Upper lobe of right lung (tissue), 1 donor: Measurements from ENCODE around the gene USP32. TPM values are rescaled to one million over a fixed set of nuclear protein-coding genes. Genes with fewer than 3 reads are reported as not detected.
"Not testable (repeated sequence)": the region's sequence is repeated elsewhere in the genome, so short reads cannot be mapped to it uniquely, and the experiment has no call there.

Experiments
- ATAC-seq: fragments of 200-7000 bp; cut with Tn5 transposase; one replicate; pipeline ENCODE4 v1.9.1; 2020; ENCODE audit warnings: mild to moderate bottlenecking, moderate library complexity
- DNase-seq: peaks from one replicate; pipeline ENCODE4 v3.0.0-alpha.2; 2020
- H3K27ac ChIP-seq: fragments of 200-600 bp; one replicate; pipeline ENCODE4 v1.8.0; 2022
- H3K27me3 ChIP-seq: fragments of 200-600 bp; one replicate; pipeline ENCODE4 v1.8.0; 2022; ENCODE audit warnings: mild to moderate bottlenecking
- H3K36me3 ChIP-seq: fragments of 200-600 bp; one replicate; pipeline ENCODE4 v1.8.0; 2022
- H3K4me1 ChIP-seq: fragments of 200-600 bp; one replicate; pipeline ENCODE4 v1.8.0; 2022
- H3K4me3 ChIP-seq: fragments of 200-600 bp; one replicate; pipeline ENCODE4 v1.8.0; 2022; ENCODE audit warnings: mild to moderate bottlenecking
- H3K9me3 ChIP-seq: fragments of 200-600 bp; one replicate; pipeline ENCODE4 v1.8.0; 2022
- intact Hi-C: fragments of 100-400 bp; cut with DNase I; formaldehyde crosslinking; loops from one replicate; pipeline ENCODE4 v1.11.0; 2022
- total RNA-seq: library from RNA; stranded (reverse); fragmentation: NEBNext Ultra II Directional; extraction: Animal tissue kit (Norgen Biotek cat#: 25700); gene quantifications from one replicate; pipeline ENCODE4 v1.2.1, GENCODE V29; 2021
- TF ChIP-seq, protein P1 (sequence below): fragments of 200-600 bp; IDR thresholded peaks from one replicate; pipeline ENCODE4 v1.8.0; 2022; ENCODE audit warnings: antibody characterized with exemption
- donor health status: DM: no; HTN: yes; CAD: no; lungs with severe emphysema.

Gene USP32
- total RNA-seq, 1 donor from 2014 or later, result 72.4 TPM

GRCh38 chr17:60318830-60319229 is 73.1 kb downstream of the USP32 start:
- H3K27me3 ChIP-seq, result no peaks in the 10 kb centered on the region
- peaks cover 9% of the 10 kb centered on the region for H3K4me1 ChIP-seq
- ATAC-seq, result no peak
- no peak overlapping the region for H3K4me3 ChIP-seq
- H3K9me3 ChIP-seq, result no peaks in the 10 kb centered on the region
- intact Hi-C loops, result no loop called here
- H3K27ac ChIP-seq, result no peak overlapping the region
- no peak for DNase-seq
- TF ChIP-seq, protein P1, sequence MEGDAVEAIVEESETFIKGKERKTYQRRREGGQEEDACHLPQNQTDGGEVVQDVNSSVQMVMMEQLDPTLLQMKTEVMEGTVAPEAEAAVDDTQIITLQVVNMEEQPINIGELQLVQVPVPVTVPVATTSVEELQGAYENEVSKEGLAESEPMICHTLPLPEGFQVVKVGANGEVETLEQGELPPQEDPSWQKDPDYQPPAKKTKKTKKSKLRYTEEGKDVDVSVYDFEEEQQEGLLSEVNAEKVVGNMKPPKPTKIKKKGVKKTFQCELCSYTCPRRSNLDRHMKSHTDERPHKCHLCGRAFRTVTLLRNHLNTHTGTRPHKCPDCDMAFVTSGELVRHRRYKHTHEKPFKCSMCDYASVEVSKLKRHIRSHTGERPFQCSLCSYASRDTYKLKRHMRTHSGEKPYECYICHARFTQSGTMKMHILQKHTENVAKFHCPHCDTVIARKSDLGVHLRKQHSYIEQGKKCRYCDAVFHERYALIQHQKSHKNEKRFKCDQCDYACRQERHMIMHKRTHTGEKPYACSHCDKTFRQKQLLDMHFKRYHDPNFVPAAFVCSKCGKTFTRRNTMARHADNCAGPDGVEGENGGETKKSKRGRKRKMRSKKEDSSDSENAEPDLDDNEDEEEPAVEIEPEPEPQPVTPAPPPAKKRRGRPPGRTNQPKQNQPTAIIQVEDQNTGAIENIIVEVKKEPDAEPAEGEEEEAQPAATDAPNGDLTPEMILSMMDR, result no peak
- no peaks in the 10 kb centered on the region for H3K36me3 ChIP-seq

GRCh38 chr17:60318326-60318725 is 73.6 kb downstream of the USP32 start:
- Histone ChIP-seq H3K4me1 (peaks cover 10% of the 10 kb centered on the region), H3K27ac (no peak overlapping the region), H3K36me3 (no peaks in the 10 kb centered on the region), H3K27me3 (no peaks in the 10 kb centered on the region), H3K4me3 (no peak overlapping the region), H3K9me3 (no peaks in the 10 kb centered on the region)
- intact Hi-C loops, result no loop called here
- TF ChIP-seq, protein P1, result no peak
- ATAC-seq, result no peak
- no peak for DNase-seq

GRCh38 chr17:60315650-60316049 is 76.3 kb downstream of the USP32 start:
- peaks cover 7% of the 10 kb centered on the region for H3K4me1 ChIP-seq
- ATAC-seq (peak; percentile 34), DNase-seq (no peak)
- intact Hi-C loops, result no loop called here
- no peak overlapping the region for H3K4me3 ChIP-seq
- H3K27ac ChIP-seq, result no peak overlapping the region
- TF ChIP-seq, protein P1, result no peak
- H3K27me3 ChIP-seq, result no peaks in the 10 kb centered on the region
- no peaks in the 10 kb centered on the region for H3K36me3 ChIP-seq
- H3K9me3 ChIP-seq, result no peaks in the 10 kb centered on the region

- H3K27ac ChIP-seq, H3K9me3 ChIP-seq, DNase-seq, intact Hi-C loops, H3K36me3 ChIP-seq, ATAC-seq, H3K4me3 ChIP-seq, H3K27me3 ChIP-seq, H3K4me1 ChIP-seq: not testable (repeated sequence)
These were observed 77.0 kb downstream of the USP32 start for GRCh38 chr17:60314900-60315299.

- no peaks in the 10 kb centered on the region for H3K9me3 ChIP-seq
- peaks cover 7% of the 10 kb centered on the region for H3K4me1 ChIP-seq
- no peaks in the 10 kb centered on the region for H3K36me3 ChIP-seq
- DNase-seq (no peak), ATAC-seq (no peak)
- H3K27ac ChIP-seq, result no peak overlapping the region
- H3K4me3 ChIP-seq, result no peak overlapping the region
- intact Hi-C loops, result no loop called here
- no peaks in the 10 kb centered on the region for H3K27me3 ChIP-seq
- TF ChIP-seq, protein P1, result no peak
These were observed 77.5 kb downstream of the USP32 start for GRCh38 chr17:60314423-60314822.

DNA sequence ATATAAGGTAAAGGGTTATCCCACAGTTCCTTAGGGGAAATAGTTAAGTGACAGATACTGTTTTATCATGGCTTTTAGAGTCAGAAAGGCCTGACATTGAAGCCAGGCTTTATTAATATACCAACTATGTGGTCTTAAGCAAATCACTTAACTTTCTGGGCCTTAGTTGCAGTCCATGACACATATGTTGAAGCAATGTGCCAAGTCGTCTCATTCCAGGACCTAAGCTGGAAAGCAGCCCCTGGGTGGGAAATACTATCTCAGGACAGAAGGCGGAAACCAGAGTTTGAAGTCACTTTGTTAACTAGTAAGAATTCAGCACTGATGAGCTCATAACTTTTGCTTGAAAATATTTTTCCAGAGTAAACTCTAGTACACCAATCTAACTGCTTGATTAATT is 80.0 kb downstream of the USP32 start:
- no peaks in the 10 kb centered on the region for H3K9me3 ChIP-seq
- DNase-seq (no peak), ATAC-seq (no peak)
- TF ChIP-seq, protein P1, result no peak
- intact Hi-C loops, result no loop called here
- H3K27me3 ChIP-seq, result no peaks in the 10 kb centered on the region
- no peaks in the 10 kb centered on the region for H3K36me3 ChIP-seq
- H3K4me1 ChIP-seq, result peaks cover 7% of the 10 kb centered on the region
- H3K27ac ChIP-seq, result no peak overlapping the region
- H3K4me3 ChIP-seq, result no peak overlapping the region
